ENCODE results near the gene DPY19L1. TPM values are rescaled to one million over a fixed set of nuclear protein-coding genes. Genes with fewer than 3 reads are reported as not detected.
"Not testable (repeated sequence)": the region's sequence is repeated elsewhere in the genome, so short reads cannot be mapped to it uniquely, and the experiment has no call there.

Gene DPY19L1
- total and polyA plus RNA-seq, 10 donors = 4.8 to 41.6 (median 28.3) TPM

GRCh38 chr7:34973400-34973760 lies 63.9 kb downstream of the DPY19L1 start:
- DNase-seq = no peak

GRCh38 chr7:34972739-34973399 lies 64.4 kb downstream of the DPY19L1 start:
- H3K4me3 ChIP-seq; intact Hi-C loops (cut with DNase I; ENCODE audit: low total_unique reads); H3K9me3 ChIP-seq; H3K4me1 ChIP-seq; H3K27ac ChIP-seq; DNase-seq; H3K27me3 ChIP-seq (replicated peaks in 1 of 7): not testable (repeated sequence)
- H3K36me3 ChIP-seq = peaks cover 0 to 33% (median 5%) of the 10 kb centered on the region in 6 donors
- WGBS, 5 donors = 50 to 89% (median 74%) methylated on average over 1 of the region's 1 CpG

More at GRCh38 chr7:34973400-34973760, 63.9 kb downstream of the DPY19L1 start:
- H3K4me3 ChIP-seq = no peak overlapping the region
- no peaks in the 10 kb centered on the region for H3K4me1 ChIP-seq
- peaks cover 0 to 33% (median 5%) of the 10 kb centered on the region in 6 donors for H3K36me3 ChIP-seq
- H3K27me3 ChIP-seq (replicated peaks in 1 of 7) = no peaks in the 10 kb centered on the region
- WGBS, 5 donors = 88 to 96% (median 92%) methylated on average over 3 of the region's 3 CpGs
- H3K27ac ChIP-seq = no peak overlapping the region
- no peak for TF ChIP-seq CTCF (IDR thresholded peaks at IDR 0.05 in 8 of 11, conservative IDR thresholded peaks at IDR 0.05 in 3 of 11)
- TF ChIP-seq POLR2A (IDR thresholded peaks at IDR 0.05) = no peak
- no peak for TF ChIP-seq POLR2AphosphoS5 (IDR thresholded peaks at IDR 0.05)
- intact Hi-C loops (cut with DNase I; ENCODE audit: low total_unique reads) = no loop called here
- no peaks in the 10 kb centered on the region for H3K9me3 ChIP-seq

GRCh38 chr7:34967818-34968217 lies 69.5 kb downstream of the DPY19L1 start:
- H3K27me3 ChIP-seq (replicated peaks in 1 of 7); H3K27ac ChIP-seq; H3K4me1 ChIP-seq; H3K4me3 ChIP-seq; DNase-seq; H3K9me3 ChIP-seq; intact Hi-C loops (cut with DNase I; ENCODE audit: low total_unique reads): not testable (repeated sequence)
- no CpG with 5 or more reads among the region's 1 CpG for WGBS, 5 donors
- H3K36me3 ChIP-seq = peaks cover 0 to 31% (median 5%) of the 10 kb centered on the region in 6 donors

- H3K27me3 ChIP-seq (replicated peaks in 1 of 7); DNase-seq; H3K4me1 ChIP-seq; intact Hi-C loops (cut with DNase I; ENCODE audit: low total_unique reads); H3K27ac ChIP-seq; H3K4me3 ChIP-seq; H3K9me3 ChIP-seq: not testable (repeated sequence)
- peaks cover 0 to 29% (median 3%) of the 10 kb centered on the region in 6 donors for H3K36me3 ChIP-seq
- WGBS, 5 donors = 96 to 97% (median 96%) methylated on average over 3 of the region's 3 CpGs
Measured at GRCh38 chr7:34966504-34966903, 70.8 kb downstream of the DPY19L1 start.

GRCh38 chr7:34958021-34958420 lies 79.3 kb downstream of the DPY19L1 start:
- peaks cover 0 to 5% (median 0%) of the 10 kb centered on the region in 8 donors for H3K9me3 ChIP-seq
- 83 to 96% (median 94%) methylated on average over 1 of the region's 1 CpG for WGBS, 5 donors
- intact Hi-C loops (cut with DNase I; ENCODE audit: low total_unique reads) = no loop called here
- TF ChIP-seq POLR2A (IDR thresholded peaks at IDR 0.05) = no peak
- TF ChIP-seq CTCF (IDR thresholded peaks at IDR 0.05 in 8 of 11, conservative IDR thresholded peaks at IDR 0.05 in 3 of 11) = no peak
- TF ChIP-seq POLR2AphosphoS5 (IDR thresholded peaks at IDR 0.05) = no peak
- no peak overlapping the region for H3K27ac ChIP-seq
- H3K27me3 ChIP-seq (replicated peaks in 1 of 7) = no peaks in the 10 kb centered on the region
- H3K4me1 ChIP-seq = no peaks in the 10 kb centered on the region
- no peak for DNase-seq
- no peak overlapping the region for H3K4me3 ChIP-seq
- peaks cover 0 to 26% (median 2%) of the 10 kb centered on the region in 6 donors for H3K36me3 ChIP-seq

GRCh38 chr7:34952822-34953221 lies 84.5 kb downstream of the DPY19L1 start:
- Histone ChIP-seq H3K27me3 (replicated peaks in 1 of 7) (no peaks in the 10 kb centered on the region), H3K36me3 (peaks cover 0 to 30% (median 2%) of the 10 kb centered on the region in 6 donors), H3K9me3 (no peaks in the 10 kb centered on the region), H3K4me1 (no peaks in the 10 kb centered on the region), H3K27ac (no peak overlapping the region), H3K4me3 (no peak overlapping the region)
- whole genome bisulfite sequencing, 5 donors = 82 to 89% (median 85%) methylated on average over 3 of the region's 3 CpGs
- no peak for TF ChIP-seq POLR2AphosphoS5 (IDR thresholded peaks at IDR 0.05)
- TF ChIP-seq POLR2A (IDR thresholded peaks at IDR 0.05) = no peak
- TF ChIP-seq CTCF (IDR thresholded peaks at IDR 0.05 in 8 of 11, conservative IDR thresholded peaks at IDR 0.05 in 3 of 11) = no peak
- DNase-seq = no peak
- intact Hi-C loops (cut with DNase I; ENCODE audit: low total_unique reads) = no loop called here

Measured in spleen (tissue), 11 donors.